GM18907 (cell line): ENCODE measurements around the gene ULK2.
"Not testable (repeated sequence)": the region's sequence is repeated elsewhere in the genome, so short reads cannot be mapped to it uniquely, and the experiment has no call there.

ENCODE experiments used
- ATAC-seq: cut with Tn5 transposase; IDR thresholded peaks from one replicate; pipeline ENCODE4 v1.9.1; 2021; ENCODE audit warnings: mild to moderate bottlenecking, moderate library complexity; ENCODE audit not compliant: unreplicated experiment

Gene ULK2

GRCh38 chr17:19867079-19867328 is 732 bp downstream of the ULK2 start:
- ATAC-seq, result peak; percentile 47

- ATAC-seq, result no peak
These were observed 2.7 kb downstream of the ULK2 start for GRCh38 chr17:19865021-19865420.

GRCh38 chr17:19860647-19861177 is 7.0 kb downstream of the ULK2 start:
- ATAC-seq, result not testable (repeated sequence)

GRCh38 chr17:19857640-19858039 is 10.1 kb downstream of the ULK2 start:
- ATAC-seq, result no peak

GRCh38 chr17:19833914-19834313 is 33.8 kb downstream of the ULK2 start:
- no peak for ATAC-seq

GRCh38 chr17:19830061-19830460 is 37.7 kb downstream of the ULK2 start:
- ATAC-seq, result no peak

GRCh38 chr17:19812407-19812806 is 55.3 kb downstream of the ULK2 start:
- no peak for ATAC-seq

GRCh38 chr17:19805006-19805405 is 62.7 kb downstream of the ULK2 start:
- ATAC-seq, result no peak

GRCh38 chr17:19800571-19800970 is 67.2 kb downstream of the ULK2 start:
- ATAC-seq, result no peak

GRCh38 chr17:19799796-19800195 is 67.9 kb downstream of the ULK2 start:
- ATAC-seq, result no peak

GRCh38 chr17:19796457-19796856 is 71.3 kb downstream of the ULK2 start:
- ATAC-seq, result no peak

- no peak for ATAC-seq
These were observed 75.7 kb downstream of the ULK2 start for GRCh38 chr17:19791918-19792550.

- ATAC-seq, result no peak
These were observed 79.9 kb downstream of the ULK2 start for GRCh38 chr17:19787733-19788357.

- no peak for ATAC-seq
These were observed 81.9 kb downstream of the ULK2 start for GRCh38 chr17:19785854-19786253.

- ATAC-seq, result no peak
These were observed 86.0 kb downstream of the ULK2 start for GRCh38 chr17:19781488-19782458.

GRCh38 chr17:19780846-19781245 is 86.9 kb downstream of the ULK2 start:
- ATAC-seq, result no peak

- ATAC-seq, result no peak
These were observed 94.2 kb downstream of the ULK2 start for GRCh38 chr17:19773534-19773933.

GRCh38 chr17:19771971-19772630 is 95.6 kb downstream of the ULK2 start:
- ATAC-seq, result no peak

GRCh38 chr17:19770985-19771735 is 96.6 kb downstream of the ULK2 start:
- no peak for ATAC-seq

GRCh38 chr17:19769946-19770652 is 97.6 kb downstream of the ULK2 start:
- ATAC-seq, result no peak
